Activated naive CD8-positive, alpha-beta T cell treated with anti-CD3 and anti-CD28 coated beads, Interleukin-2, amount 50 U/mL, for 16 hours (primary cell): Measurements from ENCODE around the gene CDK6.

Experiments
- DNase-seq: peaks from one replicate; pipeline ENCODE4 v3.0.0-alpha.2; 2020; ENCODE audit warnings: low read depth, low spot score

Gene CDK6

GRCh38 chr7:92793656-92794205 lies 42.6 kb downstream of the CDK6 start:
- DNase-seq = no peak

GRCh38 chr7:92790992-92791391 lies 45.4 kb downstream of the CDK6 start:
- DNase-seq = no peak

DNA sequence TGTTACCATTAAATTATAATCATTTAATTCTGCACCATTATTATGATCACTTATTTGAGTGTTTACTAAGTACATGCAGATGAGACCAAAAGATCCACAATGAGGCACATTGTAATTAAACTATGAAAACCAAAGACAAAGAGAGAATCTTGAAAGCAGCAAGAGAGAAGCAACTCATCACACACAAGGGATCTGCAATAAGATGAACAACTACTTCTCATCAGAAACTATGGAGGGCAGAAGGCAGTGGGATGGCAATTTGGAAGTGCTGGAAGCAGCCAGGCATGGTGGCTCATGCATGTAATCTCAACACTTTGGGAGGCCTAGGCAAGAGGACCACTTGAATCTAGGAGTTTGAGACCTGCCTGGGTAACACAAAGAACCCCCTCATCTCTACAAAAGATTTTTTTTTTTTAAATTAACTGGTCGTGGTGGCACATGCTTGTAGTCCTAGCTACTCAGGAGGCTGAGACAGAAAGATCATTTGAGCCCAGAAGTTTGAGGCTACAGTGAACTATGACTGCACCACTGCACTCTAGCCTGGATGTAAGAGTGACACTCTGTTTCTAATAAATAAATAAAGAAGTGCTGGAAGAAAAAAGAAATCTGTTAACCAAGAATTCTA lies 47.7 kb downstream of the CDK6 start:
- no peak for DNase-seq

GRCh38 chr7:92785923-92786322 lies 50.5 kb downstream of the CDK6 start:
- DNase-seq = no peak

DNA sequence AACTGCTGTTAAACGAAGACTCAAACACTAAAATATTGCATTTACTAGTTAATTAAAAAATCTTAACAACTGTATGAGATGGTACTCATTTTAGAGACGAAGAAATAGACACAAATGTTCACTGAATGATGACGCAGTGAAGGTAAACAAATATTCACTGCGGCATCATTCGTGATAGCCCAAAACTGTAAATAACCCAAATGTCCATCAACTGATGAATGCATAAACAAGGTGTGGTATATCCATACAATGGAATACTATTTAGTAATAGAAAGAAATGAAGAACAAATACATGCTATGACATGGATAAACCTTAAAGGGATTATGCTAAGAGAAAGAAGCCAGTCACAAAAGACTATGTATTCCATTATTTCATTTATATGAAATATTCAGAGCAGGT lies 51.4 kb downstream of the CDK6 start:
- DNase-seq = no peak

GRCh38 chr7:92783260-92784201 lies 52.8 kb downstream of the CDK6 start:
- no peak for DNase-seq

DNA sequence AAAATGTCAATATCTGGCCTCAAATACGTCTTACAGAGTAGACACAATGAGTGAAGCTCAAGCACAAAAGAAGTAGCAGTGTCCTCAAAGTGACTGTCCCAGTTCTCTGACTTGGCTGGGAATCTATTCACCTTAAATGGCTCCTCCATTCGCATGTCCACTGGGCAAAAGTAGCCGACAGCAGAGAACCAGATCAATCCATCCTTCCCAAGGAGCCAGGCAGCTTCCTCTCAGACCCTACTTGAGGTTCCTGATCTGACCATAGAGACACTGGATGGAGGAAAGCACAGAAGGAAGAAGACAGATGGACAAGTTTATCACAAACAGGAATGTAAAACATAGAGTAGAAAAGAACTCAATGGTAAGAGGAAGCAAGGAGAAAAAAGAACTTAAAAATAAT lies 53.5 kb downstream of the CDK6 start:
- DNase-seq = no peak

GRCh38 chr7:92782236-92782635 lies 54.1 kb downstream of the CDK6 start:
- DNase-seq = no peak

DNA sequence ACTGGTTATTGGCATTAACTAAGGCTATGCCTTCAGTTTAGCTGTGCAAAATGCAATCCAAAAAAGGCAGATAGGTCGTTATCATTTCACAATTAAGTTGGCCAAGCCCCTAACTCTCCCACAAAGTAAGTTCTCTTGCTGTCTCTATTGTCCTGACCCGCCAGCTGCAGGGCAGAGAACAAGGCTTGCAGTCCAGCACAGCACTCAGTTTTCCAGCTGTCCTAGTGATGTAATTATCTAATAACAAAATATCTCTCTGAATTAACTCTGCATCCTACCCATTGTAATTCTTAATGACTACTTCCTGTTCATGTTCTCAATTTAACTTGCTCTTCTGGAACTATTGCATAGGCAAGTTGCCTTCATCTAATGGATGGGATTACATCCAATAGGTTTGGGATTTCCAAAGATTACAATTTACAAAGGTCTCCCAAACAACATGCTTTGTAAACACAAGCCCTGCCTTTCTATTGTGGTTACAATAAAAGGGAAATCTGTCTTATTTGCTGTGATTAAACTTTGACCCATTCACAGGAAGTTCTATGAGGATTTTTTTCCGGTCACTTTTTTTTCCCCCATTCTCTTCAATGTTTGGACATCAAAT lies 55.2 kb downstream of the CDK6 start:
- DNase-seq = no peak

DNA sequence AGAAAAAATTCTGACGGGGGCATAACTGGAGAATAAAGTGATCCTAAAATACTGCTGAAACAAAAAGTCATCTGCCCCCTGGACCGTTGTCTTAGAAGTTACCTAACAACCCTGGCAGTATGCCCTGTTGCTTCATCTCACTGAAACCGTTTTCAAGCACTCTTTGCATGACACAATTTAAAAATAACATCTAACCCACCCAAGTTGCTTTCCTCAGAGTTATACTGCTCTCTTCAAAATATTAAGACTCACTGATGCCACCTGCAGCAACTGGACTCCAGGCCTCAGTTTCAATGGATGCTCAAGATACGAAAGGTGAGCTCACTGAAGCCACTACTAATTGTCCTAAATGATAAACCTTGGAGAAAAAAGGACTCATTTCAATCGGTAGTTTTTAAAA lies 57.4 kb downstream of the CDK6 start:
- no peak for DNase-seq

- no peak for DNase-seq
These were observed 58.4 kb downstream of the CDK6 start for GRCh38 chr7:92777993-92778392.

GRCh38 chr7:92773808-92774207 lies 62.6 kb downstream of the CDK6 start:
- no peak for DNase-seq

DNA sequence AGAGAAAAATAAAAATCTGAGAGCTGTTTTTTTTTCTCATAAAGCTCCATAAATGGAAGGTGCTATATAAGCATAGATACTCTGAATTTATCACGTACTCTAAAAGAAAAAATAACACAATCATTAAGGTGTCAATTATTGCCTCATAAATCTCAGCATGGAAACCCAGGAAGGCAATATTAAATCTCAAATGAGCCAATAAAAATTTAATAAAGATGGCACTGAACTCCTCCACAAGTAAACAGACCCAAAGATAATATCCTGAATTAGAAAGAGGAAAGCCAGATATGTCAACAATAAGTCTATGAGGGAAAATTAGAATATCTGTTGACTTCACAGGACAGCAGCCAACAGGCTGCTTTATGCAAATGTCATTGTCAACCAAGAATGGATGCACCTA lies 66.5 kb downstream of the CDK6 start:
- no peak for DNase-seq

DNA sequence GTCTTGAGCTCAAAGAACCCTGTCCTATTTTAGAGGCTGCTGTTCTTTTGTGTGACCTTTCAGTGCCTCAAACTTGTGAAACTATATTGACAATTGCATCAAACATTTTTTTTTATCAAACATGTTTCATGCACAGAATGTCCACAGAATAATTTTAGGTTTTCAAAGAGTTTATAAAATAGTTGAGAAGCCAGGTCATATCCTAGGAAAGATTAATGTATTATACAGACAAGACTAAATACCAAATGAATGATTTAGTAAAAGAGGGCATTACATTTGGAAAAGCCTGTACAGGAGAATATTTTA lies 67.0 kb downstream of the CDK6 start:
- DNase-seq = no peak

GRCh38 chr7:92768501-92769393 lies 67.6 kb downstream of the CDK6 start:
- no peak for DNase-seq

- DNase-seq = no peak
These were observed 68.9 kb downstream of the CDK6 start for GRCh38 chr7:92767437-92767836.

DNA sequence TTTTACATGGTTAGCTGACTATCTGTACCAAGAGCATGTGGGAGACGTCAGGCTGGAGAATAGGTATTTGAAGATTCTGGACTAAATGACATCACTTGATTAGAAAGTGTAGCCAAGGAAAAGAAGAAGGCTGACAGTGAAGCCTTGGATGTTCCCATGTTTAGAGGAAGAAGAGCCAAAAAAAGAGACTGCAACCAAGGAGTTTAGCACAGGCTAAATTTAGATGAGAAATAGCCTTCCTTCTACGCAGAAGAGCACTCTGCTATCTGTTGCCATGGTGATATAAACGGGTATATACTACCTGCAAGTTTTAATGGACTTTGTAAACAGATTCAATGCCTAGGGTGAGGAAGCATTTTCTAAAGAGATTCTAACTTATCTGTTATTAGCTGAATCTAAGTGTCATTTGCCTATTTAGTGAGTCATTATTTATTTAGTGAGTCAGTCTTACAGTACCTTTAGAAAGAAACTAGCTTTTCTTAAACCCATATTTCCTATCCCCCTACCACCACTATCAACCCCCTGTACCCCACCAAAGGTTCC lies 69.8 kb downstream of the CDK6 start:
- DNase-seq = no peak

DNA sequence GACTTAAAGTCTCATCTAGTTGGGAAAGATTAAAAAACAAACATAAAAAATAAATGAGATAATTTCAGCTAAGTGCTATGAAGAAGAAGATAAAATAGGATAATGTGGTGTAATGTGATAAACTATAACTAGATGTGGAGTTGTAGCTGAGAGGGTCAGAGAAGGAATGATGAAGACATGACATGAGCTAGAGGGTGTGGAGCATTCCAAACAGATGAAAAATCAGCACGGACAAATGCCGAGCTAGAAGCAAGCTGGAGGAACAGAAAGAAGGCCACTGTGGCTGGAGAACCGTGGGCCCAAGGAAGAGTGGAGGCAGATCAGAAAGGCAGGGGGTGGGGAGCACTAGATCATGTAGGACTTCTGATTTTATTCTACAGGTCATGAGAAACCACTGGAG lies 70.6 kb downstream of the CDK6 start:
- no peak for DNase-seq

- DNase-seq = no peak
These were observed 72.5 kb downstream of the CDK6 start for GRCh38 chr7:92763636-92764423.

DNA sequence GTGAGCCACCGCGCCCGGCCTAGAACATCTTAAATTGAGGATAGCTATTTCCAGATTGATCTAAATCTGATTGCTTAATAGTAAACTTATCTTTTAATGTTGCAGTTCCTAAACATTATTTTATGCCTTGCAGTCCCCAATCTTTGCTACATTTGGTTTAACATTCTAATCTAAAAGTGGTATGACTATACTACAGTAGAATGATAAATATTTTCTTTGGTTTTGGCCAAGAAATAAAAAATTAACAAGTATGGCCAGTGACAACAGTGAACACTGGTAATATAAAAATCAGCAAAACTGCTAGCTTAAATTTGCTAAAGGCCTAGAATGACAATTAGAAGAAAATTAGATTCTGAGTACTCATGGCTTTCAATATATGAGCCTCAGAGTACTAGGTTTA lies 73.5 kb downstream of the CDK6 start:
- DNase-seq = no peak
